ENCODE data around the gene VOPP1. TPM values are rescaled to one million over a fixed set of nuclear protein-coding genes. Genes with fewer than 3 reads are reported as not detected.

VOPP1 gene
- total RNA-seq, 6 experiments from 2014 or later: 15.8 to 30.3 (median 23.2) TPM

GRCh38 chr7:55555160-55555559, 17.1 kb downstream of the VOPP1 start:
- TF ChIP-seq CTCF (IDR thresholded peaks at IDR 0.05) (no peak), POLR2A (IDR thresholded peaks at IDR 0.05) (no peak)
- DNase-seq (no peak), ATAC-seq (no peak)
- intact Hi-C loops (cut with DNase I): no loop called here
- H3K36me3 ChIP-seq: no peaks in the 10 kb centered on the region
- H3K9me3 ChIP-seq: no peaks in the 10 kb centered on the region
- no peak overlapping the region for H3K4me3 ChIP-seq
- no peaks in the 10 kb centered on the region for H3K27me3 ChIP-seq
- H3K27ac ChIP-seq: no peak overlapping the region
- 95% methylated on average over 4 of the region's 7 CpGs for WGBS (ENCODE audit: insufficient coverage, low coverage, low lambda C conversion rate, missing lambda C conversion rate)
- H3K4me1 ChIP-seq: peaks cover 0 to 15% (median 1%) of the 10 kb centered on the region in 4 donors

- H3K27ac ChIP-seq: no peak overlapping the region
- H3K27me3 ChIP-seq: no peaks in the 10 kb centered on the region
- TF ChIP-seq POLR2A (IDR thresholded peaks at IDR 0.05) (no peak), CTCF (IDR thresholded peaks at IDR 0.05) (no peak)
- H3K36me3 ChIP-seq: no peaks in the 10 kb centered on the region
- DNase-seq: no peak
- H3K9me3 ChIP-seq: no peaks in the 10 kb centered on the region
- intact Hi-C loops (cut with DNase I): no loop called here
- 44% methylated on average over 1 of the region's 1 CpG for WGBS (ENCODE audit: insufficient coverage, low coverage, low lambda C conversion rate, missing lambda C conversion rate)
- H3K4me1 ChIP-seq: peaks cover 0 to 19% (median 3%) of the 10 kb centered on the region in 4 donors
- H3K4me3 ChIP-seq: no peak overlapping the region
- peak in 1 of 4 donors; percentile 34 for ATAC-seq
These were observed 18.3 kb downstream of the VOPP1 start for GRCh38 chr7:55554038-55554437.

DNA sequence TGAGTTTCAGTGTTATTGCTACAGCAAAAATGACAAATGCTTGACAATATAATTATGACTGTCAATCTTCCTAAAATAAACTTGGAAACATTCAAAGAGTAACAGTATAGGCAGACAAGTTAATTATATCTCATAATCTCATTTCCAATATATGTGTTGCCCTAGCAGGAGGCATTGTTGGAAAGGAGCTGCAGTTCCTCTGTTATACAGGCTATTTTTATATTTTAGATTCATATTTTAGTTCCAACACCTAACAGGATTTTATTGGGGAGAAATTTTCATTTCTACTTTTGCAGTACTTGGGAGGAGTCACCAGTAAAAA, 19.3 kb downstream of the VOPP1 start:
- no peaks in the 10 kb centered on the region for H3K9me3 ChIP-seq
- DNase-seq (no peak), ATAC-seq (no peak)
- no peak overlapping the region for H3K4me3 ChIP-seq
- no peaks in the 10 kb centered on the region for H3K36me3 ChIP-seq
- no peak for TF ChIP-seq CTCF (IDR thresholded peaks at IDR 0.05)
- TF ChIP-seq POLR2A (IDR thresholded peaks at IDR 0.05): no peak
- no peak overlapping the region for H3K27ac ChIP-seq
- intact Hi-C loops (cut with DNase I): no loop called here
- H3K4me1 ChIP-seq: peaks cover 0 to 22% (median 4%) of the 10 kb centered on the region in 4 donors
- no peaks in the 10 kb centered on the region for H3K27me3 ChIP-seq

- ATAC-seq: peak; percentile 51 to 71 (median 69)
- WGBS (ENCODE audit: insufficient coverage, low coverage, low lambda C conversion rate, missing lambda C conversion rate): 44% methylated on average over 6 of the region's 13 CpGs
- peaks cover 0 to 27% (median 5%) of the 10 kb centered on the region in 4 donors for H3K4me1 ChIP-seq
- H3K27me3 ChIP-seq: no peaks in the 10 kb centered on the region
- H3K36me3 ChIP-seq: no peaks in the 10 kb centered on the region
- no peak overlapping the region for H3K4me3 ChIP-seq
- H3K9me3 ChIP-seq: no peaks in the 10 kb centered on the region
- H3K27ac ChIP-seq: no peak overlapping the region
- TF ChIP-seq POLR2A (IDR thresholded peaks at IDR 0.05) (no peak), CTCF (IDR thresholded peaks at IDR 0.05) (no peak)
- intact Hi-C loops (cut with DNase I): no loop called here
- DNase-seq: no peak
These were observed 19.8 kb downstream of the VOPP1 start for GRCh38 chr7:55552320-55553023.

Data from right lobe of liver (tissue), 6 donors.